Measurements from ENCODE around the gene MYRF.
A peak's percentile ranks its signal among the peaks of the same experiment; 100 is the strongest.

MYRF gene

DNA sequence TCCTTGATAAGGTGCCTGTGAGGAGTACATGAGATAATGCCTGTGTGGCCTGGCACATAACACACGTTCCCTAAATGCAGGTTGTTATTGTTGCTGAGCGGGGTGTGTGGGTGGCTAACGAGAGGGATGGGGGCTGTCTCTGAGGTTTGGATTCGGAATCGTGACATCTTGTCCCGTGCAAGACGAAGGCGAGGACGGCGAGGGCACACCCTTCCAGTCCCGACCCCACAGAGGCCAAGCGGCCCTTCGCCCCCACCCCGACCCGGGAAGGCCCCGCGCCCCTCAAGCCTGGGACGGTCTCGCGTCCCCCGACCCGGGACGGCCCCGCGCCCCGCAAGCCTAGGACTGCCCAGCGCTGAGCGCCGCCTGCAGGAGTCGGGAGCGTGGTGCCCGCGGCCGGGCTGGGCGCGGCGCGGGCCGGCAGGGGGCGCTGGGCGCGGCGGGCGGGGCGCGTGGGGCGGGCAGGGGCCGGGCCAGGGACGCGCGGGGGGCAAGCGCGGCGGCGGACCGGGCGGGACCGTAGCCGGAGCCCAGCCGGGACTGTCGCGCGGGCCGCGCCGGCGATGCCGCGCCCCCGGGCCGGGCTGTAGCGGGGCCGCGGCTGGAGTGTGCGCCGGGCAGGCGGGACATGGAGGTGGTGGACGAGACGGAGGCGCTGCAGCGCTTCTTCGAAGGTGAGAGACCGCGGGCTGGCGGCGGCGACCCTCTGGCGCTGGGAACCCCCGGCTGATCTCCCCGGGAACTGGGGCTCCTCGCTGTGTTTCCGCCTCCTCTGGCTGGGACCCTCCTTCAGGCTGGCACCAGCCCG is at the start of gene MYRF:
Gene MYRF (plus strand): TSS at position 520 of the 808 bp plus-strand sequence. CDS start 109 bp downstream, at position 629.
- DNase-seq = peak; percentile 65

DNA sequence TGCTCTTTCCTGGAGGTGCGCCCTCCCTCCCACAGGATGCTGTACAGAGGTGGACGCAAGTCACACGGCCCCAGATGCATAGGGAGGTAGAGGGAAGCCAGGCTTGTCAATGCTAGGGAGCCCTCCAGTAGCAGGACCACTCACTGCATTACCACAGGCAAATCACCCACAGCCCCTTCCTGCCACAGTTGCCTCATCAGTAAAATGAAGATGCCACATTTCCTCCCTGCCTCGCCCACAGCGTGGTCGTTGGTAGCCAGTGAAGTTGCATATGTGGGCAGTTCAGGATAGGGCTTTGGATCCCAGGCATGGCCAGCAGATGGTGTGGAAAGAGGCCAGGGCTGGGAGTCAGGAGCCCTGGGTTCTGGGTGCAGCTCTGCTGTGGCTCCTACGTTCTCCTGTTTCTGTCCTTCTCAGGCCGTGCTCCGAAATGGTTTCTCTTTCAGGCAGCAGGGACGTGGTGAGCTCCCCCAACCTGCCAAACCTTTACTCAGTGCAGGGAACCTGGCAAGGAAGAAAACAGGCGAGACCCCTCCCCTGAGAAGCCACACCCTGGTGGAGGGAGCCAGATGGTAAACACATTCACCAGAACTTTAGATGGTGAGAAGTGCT is 49.6 kb upstream of the MYRF start:
- no peak for DNase-seq

DNA sequence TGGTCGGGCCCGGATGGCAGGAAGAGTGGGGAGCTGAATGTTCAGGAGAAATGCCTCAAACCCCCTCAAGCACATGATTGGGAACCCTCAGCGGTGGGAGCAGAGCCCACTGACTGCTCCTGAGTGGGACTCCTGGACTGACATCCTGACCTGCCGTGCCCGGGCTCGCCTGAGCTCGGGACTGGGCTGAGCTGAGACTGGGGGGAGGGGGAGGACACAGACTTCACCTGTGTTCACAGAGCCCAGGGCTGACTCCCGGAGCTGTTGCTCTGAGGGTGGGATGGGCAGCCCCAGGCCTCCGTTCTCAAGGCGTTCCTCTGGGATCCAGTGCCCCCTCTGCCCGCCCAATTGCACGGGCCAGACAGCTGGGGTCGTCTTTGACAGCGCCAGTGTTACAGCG is 47.6 kb upstream of the MYRF start:
- DNase-seq = no peak

DNA sequence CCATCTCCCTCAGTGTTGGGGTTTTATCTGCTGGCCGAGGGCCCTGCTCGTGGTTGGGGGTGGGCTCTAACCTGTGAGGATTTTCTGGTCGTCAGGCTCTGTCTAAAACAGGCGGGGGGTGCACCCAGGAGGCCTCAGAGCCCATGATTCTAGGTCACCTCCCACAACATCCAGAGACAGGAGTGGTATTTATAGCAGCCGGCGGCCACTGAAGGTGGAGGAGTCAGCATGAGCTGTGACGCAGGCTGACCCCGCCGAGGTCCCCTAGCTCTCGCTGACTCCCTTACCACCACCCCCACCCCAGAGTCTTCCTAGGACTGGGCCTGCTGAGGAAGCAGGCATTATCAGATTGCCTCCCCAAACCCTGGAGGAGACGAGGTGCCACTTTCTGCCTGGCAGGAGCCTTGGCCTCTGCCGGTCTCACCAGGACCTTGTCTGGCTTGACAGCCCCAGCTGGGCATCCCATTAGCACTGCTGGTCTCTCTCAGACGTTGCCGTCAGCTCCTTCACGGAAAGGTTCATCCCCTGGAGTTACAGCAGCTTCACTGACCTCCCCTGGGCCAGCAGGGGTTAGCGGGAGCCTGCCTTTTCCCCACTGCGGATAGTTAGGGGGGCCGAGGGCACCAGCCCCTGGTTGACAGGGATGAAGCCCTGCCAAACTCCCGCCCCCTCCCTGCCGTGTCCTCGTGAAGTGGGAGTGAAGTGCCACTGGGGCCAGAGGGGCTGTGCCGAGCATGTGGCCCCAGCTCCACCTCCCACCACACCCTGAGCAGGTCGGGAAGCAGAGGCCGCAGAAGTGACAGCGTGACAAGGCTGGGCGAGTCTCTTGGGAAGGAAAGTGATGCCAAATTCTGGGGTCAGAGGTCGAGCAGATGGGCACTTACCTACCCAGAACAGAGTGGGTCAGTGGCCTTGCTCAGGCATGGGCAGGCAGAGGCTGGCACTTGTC is 45.7 kb upstream of the MYRF start:
- no peak for DNase-seq

DNA sequence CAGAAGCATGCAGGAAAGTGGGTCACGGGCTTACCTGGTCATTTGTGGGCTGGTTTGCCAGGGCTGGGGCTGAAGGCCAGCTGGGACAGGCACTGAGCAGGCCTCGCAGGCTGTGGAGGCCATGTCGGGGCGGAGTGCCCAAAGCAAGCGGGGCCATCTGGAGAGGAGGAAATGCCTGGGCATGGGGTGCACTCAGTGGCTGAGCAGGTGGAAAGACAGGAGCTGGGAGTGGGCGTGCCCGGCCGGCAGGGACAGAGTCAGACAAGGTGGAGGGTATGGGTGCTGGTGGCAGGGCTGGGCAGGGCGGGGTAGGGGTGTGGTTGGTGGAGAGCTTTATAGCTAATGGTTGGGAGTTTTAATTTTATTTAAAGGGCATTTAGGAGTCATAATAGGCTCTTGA is 44.9 kb upstream of the MYRF start:
- no peak for DNase-seq

GRCh38 chr11:61709110-61709509 is 43.3 kb upstream of the MYRF start:
- no peak for DNase-seq

DNA sequence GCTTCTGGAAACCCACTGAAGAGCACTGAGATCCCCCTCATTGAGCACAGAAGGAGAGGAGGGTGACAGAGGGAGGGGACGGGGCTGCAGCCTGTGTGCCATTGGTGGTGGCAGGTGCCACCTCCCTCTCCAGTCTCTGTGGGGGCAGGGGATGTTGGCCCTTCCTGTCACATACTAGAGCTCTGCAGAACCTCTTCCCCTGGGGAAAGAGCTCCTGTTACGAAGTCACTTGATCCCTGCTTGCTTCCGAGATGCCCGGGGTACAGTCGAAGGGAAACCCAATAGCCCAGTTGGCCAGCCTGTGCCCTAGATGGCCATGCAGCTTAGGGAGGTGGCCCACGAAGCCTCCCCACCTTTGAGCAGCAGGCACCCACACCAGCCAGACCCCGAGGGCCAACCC is 42.9 kb upstream of the MYRF start:
- DNase-seq = no peak

DNA sequence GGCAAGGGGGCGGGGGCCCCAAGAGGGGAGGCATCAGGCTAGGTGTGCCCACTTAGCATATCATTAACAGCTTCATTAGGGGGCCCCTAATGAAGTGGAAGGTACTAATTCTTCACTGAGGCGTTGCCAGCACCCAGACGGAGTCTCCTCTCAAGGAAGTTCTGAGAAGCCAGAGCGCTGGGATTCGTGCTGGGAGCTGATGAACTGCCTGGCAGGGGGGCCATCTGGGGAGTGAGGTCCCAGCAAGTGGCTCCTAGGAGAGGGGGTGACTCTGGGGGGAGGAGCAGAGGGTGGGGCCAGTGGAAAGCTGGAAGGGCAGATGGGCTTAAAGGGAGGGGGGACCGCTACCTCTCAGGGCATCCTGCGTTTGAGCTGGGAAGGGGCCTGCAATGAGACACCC is 42.4 kb upstream of the MYRF start:
- no peak for DNase-seq

GRCh38 chr11:61711037-61711436 is 41.4 kb upstream of the MYRF start:
- no peak for DNase-seq

GRCh38 chr11:61711498-61711897 is 40.9 kb upstream of the MYRF start:
- DNase-seq = no peak

- DNase-seq = no peak
Observed at GRCh38 chr11:61712314-61712713, 40.1 kb upstream of the MYRF start.

DNA sequence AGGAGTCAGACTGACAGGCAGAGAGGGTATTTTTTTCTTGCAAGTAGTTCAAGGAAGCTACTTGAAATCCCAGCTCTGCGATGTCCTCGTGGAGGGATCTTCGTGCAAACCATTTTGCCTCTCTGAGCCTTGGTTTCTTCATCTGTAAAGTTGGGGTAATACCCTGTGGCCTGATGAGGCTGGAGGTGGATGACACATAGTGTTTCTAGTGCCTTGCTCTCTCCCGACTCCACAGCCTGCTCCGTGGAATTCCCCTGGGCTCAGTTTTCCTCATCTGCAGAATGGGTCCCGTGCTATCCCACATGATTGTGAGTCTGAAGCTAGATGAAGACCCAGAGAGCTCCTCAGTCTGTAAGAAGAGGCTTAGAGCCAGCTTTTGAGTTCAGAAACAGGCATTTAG is 39.6 kb upstream of the MYRF start:
- DNase-seq = no peak

- no peak for DNase-seq
Observed at GRCh38 chr11:61713464-61713863, 39.0 kb upstream of the MYRF start.

- no peak for DNase-seq
Observed at GRCh38 chr11:61713906-61714305, 38.5 kb upstream of the MYRF start.

- DNase-seq = no peak
Observed at GRCh38 chr11:61714316-61714715, 38.1 kb upstream of the MYRF start.

GRCh38 chr11:61714916-61715315 is 37.5 kb upstream of the MYRF start:
- no peak for DNase-seq

- DNase-seq = no peak
Observed at GRCh38 chr11:61715867-61716266, 36.6 kb upstream of the MYRF start.

DNA sequence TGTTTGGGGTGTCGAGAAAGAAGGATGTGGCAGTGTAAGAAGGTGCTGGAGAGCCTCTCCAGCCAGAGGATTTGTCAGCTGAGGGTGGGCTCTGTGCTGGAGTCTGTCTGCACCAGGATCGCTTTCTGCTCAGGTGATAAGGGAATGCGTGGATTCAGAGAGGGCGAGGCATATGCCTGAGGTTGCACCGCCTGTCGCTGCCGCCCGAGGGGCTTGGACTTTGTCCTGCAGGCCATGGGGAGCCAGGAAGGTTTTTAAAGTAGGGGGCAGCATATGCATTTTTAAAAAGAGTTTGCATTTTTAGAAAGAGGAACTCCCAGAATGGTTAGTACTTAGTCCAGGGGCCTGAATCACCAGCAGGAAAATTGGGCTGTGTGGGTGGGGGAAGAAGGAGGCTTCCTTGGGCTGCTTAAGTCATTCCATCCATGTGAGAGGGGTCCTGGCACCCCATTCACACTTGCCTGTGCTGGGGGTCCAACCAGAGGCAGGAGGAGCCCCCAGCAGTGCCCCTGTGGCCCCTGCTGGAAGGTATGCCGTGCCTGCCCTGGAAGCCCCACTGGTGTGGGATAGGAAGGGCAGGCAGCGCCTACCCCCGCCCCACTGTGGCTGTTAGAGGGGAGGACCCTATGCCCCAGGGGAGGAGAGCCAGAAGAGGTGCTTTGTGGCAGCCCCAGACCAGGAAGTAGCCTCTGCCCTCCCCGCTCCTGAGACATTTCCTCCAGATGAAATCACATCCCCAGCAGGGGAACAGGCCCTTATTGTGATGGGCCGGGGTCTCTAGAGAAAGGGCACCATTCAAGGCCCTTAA is 35.8 kb upstream of the MYRF start:
- no peak for DNase-seq

GRCh38 chr11:61717286-61718033 is 35.0 kb upstream of the MYRF start:
- DNase-seq = no peak

- no peak for DNase-seq
Observed at GRCh38 chr11:61718046-61718531, 34.3 kb upstream of the MYRF start.

DNA sequence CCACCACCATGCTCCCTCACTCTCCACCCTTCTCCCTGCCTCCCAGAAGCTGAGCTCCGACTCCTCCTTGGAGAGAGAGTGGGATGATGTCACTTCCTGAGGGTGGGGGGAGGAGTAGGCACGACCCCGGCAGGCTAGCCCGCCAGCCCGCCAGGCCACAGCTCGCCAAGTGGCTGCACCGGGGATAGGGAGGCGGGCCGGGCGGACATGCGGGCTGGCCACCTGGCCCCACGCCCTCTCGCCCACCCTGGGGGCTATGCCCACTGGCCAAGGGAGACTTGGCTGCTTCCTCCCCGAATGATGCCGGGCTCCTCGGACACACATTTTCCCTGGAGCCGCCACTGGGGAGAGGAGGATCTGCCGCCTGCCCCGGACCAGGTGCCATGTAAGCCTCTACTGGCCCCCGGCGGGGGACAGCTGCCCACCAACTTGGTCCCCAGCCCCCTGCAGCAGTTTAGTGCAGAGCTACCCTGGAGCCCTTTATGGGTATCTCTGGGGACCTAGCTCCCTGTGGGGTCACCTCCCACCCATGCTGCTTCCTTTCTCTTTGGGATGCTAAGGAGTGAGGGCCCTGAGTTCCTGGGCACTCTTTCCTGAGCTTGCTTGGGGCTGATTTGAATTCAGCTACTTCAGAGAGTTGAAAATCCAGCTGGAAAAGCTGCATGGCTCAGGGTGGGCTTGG is 33.7 kb upstream of the MYRF start:
- DNase-seq = no peak

Data from CD4-positive, alpha-beta T cell treated with Interleukin-10 for 1 hour (primary cell).